ENCODE results near the gene PDK2.

Gene PDK2

DNA sequence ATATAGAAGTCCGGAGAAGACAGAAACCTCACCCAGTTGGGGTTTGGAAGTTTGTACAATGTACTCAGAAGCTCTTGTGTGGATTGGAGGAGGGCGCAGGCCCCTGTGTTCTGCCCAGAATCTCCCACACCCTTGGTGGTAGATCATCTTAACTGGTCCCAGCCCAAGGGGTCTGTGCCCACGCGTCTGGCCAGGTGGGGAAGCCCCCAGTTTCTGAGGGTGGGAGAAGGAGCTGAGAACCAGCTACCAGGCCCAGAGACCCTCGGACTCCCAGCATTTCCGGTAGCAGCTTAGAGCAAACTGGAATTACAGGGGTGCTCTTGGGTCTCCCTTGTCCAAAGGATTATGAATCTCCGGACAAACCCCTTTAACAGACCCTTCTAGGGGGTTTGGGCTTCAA lies 57.6 kb downstream of the PDK2 start:
- DNase-seq, result no peak

DNA sequence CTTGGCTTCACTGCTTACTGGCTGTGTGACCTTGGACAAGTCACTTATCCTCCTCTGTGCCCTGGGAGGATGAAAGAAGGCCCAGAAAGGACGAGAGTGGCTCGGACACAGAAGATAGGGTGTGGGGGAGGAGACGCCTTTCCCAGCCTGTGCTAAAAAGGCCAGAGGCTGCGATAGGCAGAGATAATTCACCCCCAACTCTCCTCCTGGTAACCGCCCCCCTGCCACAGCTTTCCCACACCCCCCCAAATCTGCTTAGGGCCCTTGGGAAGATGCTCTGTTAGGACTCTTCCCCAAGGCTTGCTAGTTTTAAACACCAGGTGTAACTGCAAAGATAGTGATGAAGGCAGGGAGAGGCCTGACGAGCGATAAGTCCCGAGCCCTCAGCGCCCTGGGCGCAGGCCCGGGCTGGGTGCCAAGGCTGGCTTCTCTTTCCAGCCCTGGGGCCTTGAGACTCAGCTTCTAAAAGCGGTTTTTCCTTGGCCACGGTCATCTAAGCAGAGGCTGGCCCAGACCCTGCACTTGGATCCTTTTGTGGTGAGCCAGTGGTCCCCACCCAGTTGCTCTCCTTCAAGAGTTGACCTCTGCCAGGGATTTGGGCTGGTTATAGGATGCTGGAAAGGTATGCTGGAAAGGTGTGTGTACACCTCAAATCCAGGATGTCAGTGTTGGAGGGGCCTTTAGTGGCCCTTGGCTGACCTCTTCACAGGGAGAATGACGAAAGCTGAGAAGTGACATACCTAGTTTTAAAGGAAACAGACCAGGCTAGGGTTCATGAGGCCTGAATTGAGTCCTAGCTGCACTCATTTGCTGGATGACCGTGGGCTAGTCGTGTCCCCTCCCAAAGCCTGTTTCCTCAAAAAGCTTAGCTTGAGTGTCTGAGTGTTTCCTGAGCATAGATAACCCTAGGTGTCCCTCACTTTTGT lies 58.8 kb downstream of the PDK2 start:
- DNase-seq, result no peak

DNA sequence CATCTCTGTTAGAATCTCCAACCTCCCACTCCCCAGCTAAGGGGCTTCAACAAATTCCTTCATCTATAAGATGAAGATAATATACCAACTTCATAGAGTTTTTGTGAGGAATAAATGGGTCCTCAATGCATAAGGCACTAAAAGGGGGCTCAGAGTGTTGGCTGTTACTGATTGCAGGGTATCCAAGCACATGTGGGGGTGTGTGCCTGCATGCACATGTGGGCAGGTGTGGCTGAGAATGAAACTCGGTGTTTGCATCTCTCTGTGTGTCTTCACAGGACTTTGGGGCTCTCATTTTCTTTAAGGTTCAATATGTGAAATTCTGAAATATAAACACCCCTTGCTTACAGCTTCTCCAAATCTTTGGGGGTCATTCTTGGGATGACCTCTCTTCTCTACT lies 59.5 kb downstream of the PDK2 start:
- DNase-seq, result no peak

DNA sequence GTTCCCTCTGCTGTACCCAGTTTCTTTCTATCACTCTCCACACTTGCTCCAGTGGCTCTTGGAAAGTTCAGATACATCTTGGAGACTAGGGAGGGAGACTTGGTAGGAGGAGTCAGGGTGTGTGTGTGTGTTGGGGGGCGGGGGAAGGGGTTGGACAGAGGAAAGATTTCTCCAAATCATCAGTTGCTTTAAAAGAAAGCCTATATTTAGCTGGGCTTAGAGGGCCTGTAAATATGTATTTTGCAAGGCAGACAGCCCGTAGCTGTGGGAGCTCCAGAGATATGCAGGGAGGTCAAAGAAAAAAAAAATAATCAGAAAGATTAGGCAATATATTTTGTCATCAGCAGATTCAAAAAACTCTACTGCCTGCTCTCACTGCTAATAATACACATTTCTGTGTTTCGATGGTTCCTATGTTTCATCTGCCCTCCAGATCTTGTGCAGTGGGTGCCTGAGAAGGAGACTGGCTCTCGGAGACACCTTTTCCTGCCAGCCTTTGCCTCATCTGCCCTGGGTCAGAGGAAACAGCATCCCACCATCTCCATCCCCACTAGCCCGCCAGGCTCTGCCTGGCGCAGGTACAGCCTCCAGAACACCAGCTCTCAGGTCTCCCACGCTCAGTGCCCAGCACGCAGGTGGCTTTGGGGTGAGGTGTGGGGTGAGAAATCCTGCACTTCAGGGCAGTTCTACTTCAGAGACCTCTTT lies 60.1 kb downstream of the PDK2 start:
- DNase-seq, result no peak

GRCh38 chr17:50157891-50158290 lies 62.7 kb downstream of the PDK2 start:
- no peak for DNase-seq

- peak; percentile 96 for DNase-seq
Observed at GRCh38 chr17:50161023-50161910, 66.1 kb downstream of the PDK2 start.

Measured in stimulated activated CD4-positive, alpha-beta T cell treated with anti-CD3 and anti-CD28 coated beads, Interleukin-4, amount 100 ng/mL, for 24 hours (primary cell).